CD4-positive, alpha-beta T cell (primary cell): ENCODE data around the gene LIN7C. TPM values are rescaled to one million over a fixed set of nuclear protein-coding genes. Genes with fewer than 3 reads are reported as not detected.
A peak's percentile ranks its signal among the peaks of the same experiment; 100 is the strongest.

Experiments used
- ATAC-seq: fragments of 200-7000 bp; cut with Tn5 transposase; one replicate; pipeline ENCODE4 v1.10.0; 2022; ENCODE audit warnings: mild to moderate bottlenecking; ENCODE audit not compliant: poor library complexity
- CTCF ChIA-PET: fragments of 350-600 bp; sonication (Branson Sonifier 250); formaldehyde crosslinking; loops from one replicate; lab custom pipeline; 2021; ENCODE audit warnings: antibody characterized with exemption, inconsistent platforms; lab: Charles Lee
- POLR2A ChIA-PET: fragments of 350-600 bp; sonication (Branson Sonifier 250); formaldehyde crosslinking; loops from one replicate; lab custom pipeline; 2021; ENCODE audit warnings: antibody characterized with exemption, inconsistent platforms; lab: Charles Lee
- DNase-seq, 14 experiments: peaks; one replicate each; pipeline ENCODE4 v3.0.0-alpha.2; 2013 to 2020; ENCODE audit warnings: mixed read lengths in 2 of 14
- H3K27ac ChIP-seq, 2 donors: one replicate each; pipeline versions ENCODE4 v1.5.1 to v1.7.0; 2013; ENCODE audit warnings: low read length in 2 of 2, low read depth in 1 of 2, mild to moderate bottlenecking in 1 of 2
- H3K27me3 ChIP-seq, 2 experiments: 1 replicate in 1 of 2; 2 replicates in 1 of 2; pipeline versions ENCODE4 v1.6.1 to v1.7.0; 2013; ENCODE audit warnings: low read length in 2 of 2, control low read depth in 1 of 2, mild to moderate bottlenecking in 1 of 2, moderate library complexity in 1 of 2; ENCODE audit not compliant: insufficient read depth in 2 of 2, control insufficient read depth in 1 of 2
- H3K36me3 ChIP-seq: one replicate; pipeline ENCODE4 v1.6.1; 2013; ENCODE audit warnings: low read length, control low read depth; ENCODE audit not compliant: insufficient read depth
- H3K4me1 ChIP-seq: one replicate; pipeline ENCODE4 v1.6.1; 2013; ENCODE audit warnings: low read length, control low read depth; ENCODE audit not compliant: insufficient read depth
- H3K4me3 ChIP-seq: one replicate; pipeline ENCODE4 v1.5.1; 2013; ENCODE audit warnings: mild to moderate bottlenecking, low read length, moderate library complexity
- H3K9me3 ChIP-seq, 2 experiments: 1 replicate in 1 of 2; 2 replicates in 1 of 2; pipeline versions ENCODE4 v1.6.1 to v1.7.0; 2013; ENCODE audit warnings: low read length in 2 of 2, mild to moderate bottlenecking in 2 of 2, control low read depth in 1 of 2, moderate library complexity in 1 of 2; ENCODE audit not compliant: control insufficient read depth in 1 of 2, insufficient read depth in 1 of 2
- H3K27ac Mint-ChIP-seq: one replicate; pipeline ENCODE4 v1.8.0; 2020; ENCODE audit warnings: mixed read lengths
- H3K27me3 Mint-ChIP-seq: one replicate; pipeline ENCODE4 v1.8.0; 2021; ENCODE audit warnings: mixed read lengths
- H3K36me3 Mint-ChIP-seq: one replicate; pipeline ENCODE4 v1.8.0; 2021; ENCODE audit warnings: low read depth, mixed read lengths
- H3K4me1 Mint-ChIP-seq: one replicate; pipeline ENCODE4 v1.8.0; 2021; ENCODE audit warnings: low read depth, mixed read lengths
- H3K4me3 Mint-ChIP-seq: one replicate; pipeline ENCODE4 v1.8.0; 2020; ENCODE audit warnings: mild to moderate bottlenecking, mixed read lengths
- H3K9me3 Mint-ChIP-seq: one replicate; pipeline ENCODE4 v1.8.0; 2020; ENCODE audit warnings: mixed read lengths
- CTCF ChIP-seq: fragments of 200-600 bp; IDR thresholded peaks from one replicate; pipeline ENCODE4 v1.8.0; 2022; ENCODE audit warnings: antibody characterized with exemption, mild to moderate bottlenecking
- intact Hi-C, 2 experiments: fragments of 100-400 bp; cut with DNase I in 1 of 2; cut with micrococcal nuclease in 1 of 2; formaldehyde crosslinking; loops; one replicate each; pipeline versions ENCODE4 v1.15.1 to v1.9.0; 2023 to 2025; cut with DNase I, micrococcal nuclease
- total RNA-seq, 174 experiments: library from RNA in 2 of 174; stranded (reverse) in 2 of 174; gene quantifications; one replicate each; pipeline ENCODE4 v1.2.3 and lab custom pipeline; 2021 to 2026

LIN7C gene
- total RNA-seq, 2 experiments from 2014 or later: 27.1 to 27.6 TPM

GRCh38 chr11:27470826-27471588 lies 35.6 kb downstream of the LIN7C start:
- Histone ChIP-seq H3K9me3 (no peaks in the 10 kb centered on the region), H3K27ac (no peak overlapping the region), H3K4me1 (peaks cover 17% of the 10 kb centered on the region), H3K36me3 (no peaks in the 10 kb centered on the region), H3K4me3 (peak overlapping the region; percentile 57), H3K27me3 (peaks cover 8 to 18% of the 10 kb centered on the region in 2 experiments)
- no peak for TF ChIP-seq CTCF
- Mint-ChIP-seq H3K27me3 (peaks cover 28% of the 10 kb centered on the region), H3K4me3 (peak overlapping the region; percentile 91), H3K9me3 (no peaks in the 10 kb centered on the region), H3K27ac (no peak overlapping the region), H3K36me3 (peaks cover 4% of the 10 kb centered on the region), H3K4me1 (peaks cover 24% of the 10 kb centered on the region)
- ChIA-PET POLR2A (no interaction called here), CTCF (interaction anchor here (4.1 kb wide), 1 partner anchor 15 kb away, joined by 24 read pairs; no protein-coding TSS in a partner anchor)
- peak in 3 of 14 experiments; percentile 1 to 10 (median 6) for DNase-seq
- no peak for ATAC-seq
- intact Hi-C loops: loop anchor here (5.0 to 10.0 kb wide), 3 partner anchors 36 to 109 kb away; partner anchors contain the start of genes CCDC34 (in 2 of the 2) and LIN7C (in 1 of the 2)

- Mint-ChIP-seq H3K9me3 (no peaks in the 10 kb centered on the region), H3K36me3 (peaks cover 4% of the 10 kb centered on the region), H3K4me1 (peaks cover 24% of the 10 kb centered on the region), H3K27ac (no peak overlapping the region), H3K27me3 (peaks cover 36% of the 10 kb centered on the region), H3K4me3 (peak overlapping the region; percentile 91)
- ChIA-PET POLR2A (no interaction called here), CTCF (no interaction called here)
- H3K27me3 ChIP-seq: peaks cover 8 to 18% of the 10 kb centered on the region in 2 experiments
- intact Hi-C loops: loop anchor here (5.0 to 10.0 kb wide), 3 partner anchors 37 to 108 kb away; partner anchors contain the start of genes CCDC34 (in 2 of the 2) and LIN7C (in 1 of the 2)
- no peak overlapping the region for H3K27ac ChIP-seq
- H3K9me3 ChIP-seq: no peaks in the 10 kb centered on the region
- no peak overlapping the region for H3K4me3 ChIP-seq
- no peaks in the 10 kb centered on the region for H3K36me3 ChIP-seq
- peaks cover 17% of the 10 kb centered on the region for H3K4me1 ChIP-seq
- DNase-seq (no peak), ATAC-seq (no peak)
- TF ChIP-seq CTCF: no peak
These were observed 36.4 kb downstream of the LIN7C start for GRCh38 chr11:27470166-27470565.

- Histone ChIP-seq H3K36me3 (no peaks in the 10 kb centered on the region), H3K4me3 (no peak overlapping the region), H3K9me3 (no peaks in the 10 kb centered on the region), H3K27me3 (peaks cover 8 to 18% of the 10 kb centered on the region in 2 experiments), H3K4me1 (peaks cover 17% of the 10 kb centered on the region), H3K27ac (no peak overlapping the region)
- ChIA-PET CTCF (no interaction called here), POLR2A (no interaction called here)
- Mint-ChIP-seq H3K36me3 (peaks cover 4% of the 10 kb centered on the region), H3K4me3 (no peak overlapping the region), H3K27me3 (peaks cover 41% of the 10 kb centered on the region), H3K4me1 (peaks cover 24% of the 10 kb centered on the region), H3K9me3 (no peaks in the 10 kb centered on the region), H3K27ac (no peak overlapping the region)
- intact Hi-C loops: no loop called here
- DNase-seq (no peak), ATAC-seq (no peak)
- TF ChIP-seq CTCF: no peak
These were observed 37.4 kb downstream of the LIN7C start for GRCh38 chr11:27468995-27469695.
